ENCODE measurements around the gene BCAR3.

- TF ChIP-seq CTCF (IDR thresholded peaks at IDR 0.05) (no peak), POLR2AphosphoS5 (IDR thresholded peaks at IDR 0.05) (no peak), POLR2A (IDR thresholded peaks at IDR 0.05) (no peak)
Measured at GRCh38 chr1:93714356-93714755, 32.7 kb upstream of the BCAR3 start.
